OCI-M2 (cell line): ENCODE measurements around the gene TMEM247.
"Not testable (repeated sequence)": the region's sequence is repeated elsewhere in the genome, so short reads cannot be mapped to it uniquely, and the experiment has no call there.

ENCODE experiments used
- DNase-seq: peaks from one replicate; lab custom pipeline; 2025; ENCODE audit not compliant: unreplicated experiment; lab: John Stamatoyannopoulos, UW

Gene TMEM247

GRCh38 chr2:46458763-46459500 is 20.4 kb upstream of the TMEM247 start:
- no peak for DNase-seq

GRCh38 chr2:46459694-46460093 is 19.7 kb upstream of the TMEM247 start:
- DNase-seq = no peak

- DNase-seq = no peak
Measured at GRCh38 chr2:46460241-46460921, 19.0 kb upstream of the TMEM247 start.

GRCh38 chr2:46461011-46461674 is 18.2 kb upstream of the TMEM247 start:
- DNase-seq = no peak

- no peak for DNase-seq
Measured at GRCh38 chr2:46461709-46462171, 17.6 kb upstream of the TMEM247 start.

- DNase-seq = no peak
Measured at GRCh38 chr2:46462936-46463335, 16.4 kb upstream of the TMEM247 start.

- no peak for DNase-seq
Measured at GRCh38 chr2:46469116-46469515, 10.2 kb upstream of the TMEM247 start.

- no peak for DNase-seq
Measured at GRCh38 chr2:46469700-46470099, 9.7 kb upstream of the TMEM247 start.

GRCh38 chr2:46470114-46470628 is 9.2 kb upstream of the TMEM247 start:
- no peak for DNase-seq

- DNase-seq = no peak
Measured at GRCh38 chr2:46471019-46471583, 8.3 kb upstream of the TMEM247 start.

GRCh38 chr2:46471697-46472096 is 7.7 kb upstream of the TMEM247 start:
- no peak for DNase-seq

- DNase-seq = not testable (repeated sequence)
Measured at GRCh38 chr2:46472165-46472564, 7.2 kb upstream of the TMEM247 start.

- DNase-seq = not testable (repeated sequence)
Measured at GRCh38 chr2:46477462-46477861, 1.9 kb upstream of the TMEM247 start.

GRCh38 chr2:46477925-46478324 is 1.4 kb upstream of the TMEM247 start:
- no peak for DNase-seq

GRCh38 chr2:46480562-46480961 is 1.2 kb downstream of the TMEM247 start:
- no peak for DNase-seq

GRCh38 chr2:46481198-46482193 is 2.1 kb downstream of the TMEM247 start:
- DNase-seq = no peak

- DNase-seq = no peak
Measured at GRCh38 chr2:46482490-46482889, 3.1 kb downstream of the TMEM247 start.

- DNase-seq = no peak
Measured at GRCh38 chr2:46485002-46485401, 5.6 kb downstream of the TMEM247 start.

GRCh38 chr2:46486436-46486835 is 7.1 kb downstream of the TMEM247 start:
- no peak for DNase-seq

GRCh38 chr2:46487667-46488335 is 8.4 kb downstream of the TMEM247 start:
- no peak for DNase-seq
